AG04449 (cell line): ENCODE data around the gene MT4.
"Not testable (repeated sequence)": the region's sequence is repeated elsewhere in the genome, so short reads cannot be mapped to it uniquely, and the experiment has no call there.

Experiments used
- CTCF ChIA-PET: fragments of 350-600 bp; formaldehyde crosslinking; extraction: SDS; loops from one replicate; lab custom pipeline; 2021; ENCODE audit warnings: antibody characterized with exemption; lab: Yijun Ruan, JAX
- POLR2A ChIA-PET: fragments of 400-600, 350-600 bp; formaldehyde crosslinking; extraction: SDS; loops from one replicate; lab custom pipeline; 2020; ENCODE audit warnings: antibody characterized with exemption, inconsistent platforms; lab: Yijun Ruan, JAX
- DNase-seq: peaks from one replicate; pipeline ENCODE4 v3.0.0-alpha.2; 2010; ENCODE audit warnings: low read depth, low spot score
- H3K4me3 ChIP-seq: 2 replicates; pipeline ENCODE4 v1.5.1; 2011; ENCODE audit warnings: low read depth, mild to moderate bottlenecking, control low read depth, low read length
- CTCF ChIP-seq: IDR thresholded peaks from one replicate; pipeline ENCODE4 v1.5.1; 2011; ENCODE audit warnings: mild to moderate bottlenecking, moderate library complexity, low read length, control low read depth, inconsistent platforms; ENCODE audit not compliant: insufficient read depth; ENCODE audit errors: missing control alignments

The MT4 gene

GRCh38 chr16:56569971-56570370 is 5.1 kb downstream of the MT4 start:
- DNase-seq = no peak
- ChIA-PET POLR2A (no interaction called here), CTCF (interaction anchor here (1.6 to 1.9 kb wide), 3 partner anchors 31 to 132 kb away, joined by 4 to 5 read pairs (median 4); no protein-coding TSS in a partner anchor)
- no peak overlapping the region for H3K4me3 ChIP-seq
- TF ChIP-seq CTCF = no peak

- no peak for TF ChIP-seq CTCF
- no peak overlapping the region for H3K4me3 ChIP-seq
- POLR2A ChIA-PET = no interaction called here
- DNase-seq = no peak
- CTCF ChIA-PET = interaction anchor here (0.9 to 3.3 kb wide), 2 partner anchors 29 to 130 kb away, joined by 3 to 15 read pairs; no protein-coding TSS in a partner anchor
Measured at GRCh38 chr16:56571525-56571924, 6.7 kb downstream of the MT4 start.

- no peak overlapping the region for H3K4me3 ChIP-seq
- ChIA-PET POLR2A (no interaction called here), CTCF (interaction anchor here (1.0 to 3.4 kb wide), 3 partner anchors 12 to 127 kb away, joined by 3 to 23 read pairs (median 15); no protein-coding TSS in a partner anchor)
- TF ChIP-seq CTCF = no peak
- no peak for DNase-seq
Measured at GRCh38 chr16:56574625-56575024, 9.8 kb downstream of the MT4 start.

GRCh38 chr16:56576585-56577299 is 11.9 kb downstream of the MT4 start:
- TF ChIP-seq CTCF = peak; percentile 76
- no peak overlapping the region for H3K4me3 ChIP-seq
- DNase-seq = no peak
- POLR2A ChIA-PET = no interaction called here
- CTCF ChIA-PET = interaction anchor here (0.6 to 3.6 kb wide), 23 partner anchors 10 to 216 kb away, joined by 3 to 60 read pairs (median 4); partner anchors contain the start of genes MT3 and MT4

- DNase-seq = no peak
- H3K4me3 ChIP-seq = no peak overlapping the region
- POLR2A ChIA-PET = no interaction called here
- TF ChIP-seq CTCF = no peak
- CTCF ChIA-PET = interaction anchor here (0.6 to 3.6 kb wide), 22 partner anchors 9 to 216 kb away, joined by 3 to 60 read pairs (median 4); partner anchors contain the start of genes MT3 and MT4
Measured at GRCh38 chr16:56577300-56577625, 12.4 kb downstream of the MT4 start.

- H3K4me3 ChIP-seq = no peak overlapping the region
- no peak for DNase-seq
- TF ChIP-seq CTCF = no peak
- ChIA-PET CTCF (interaction anchor here (4.8 to 5.1 kb wide), 2 partner anchors 21 to 121 kb away, joined by 22 to 27 read pairs; no protein-coding TSS in a partner anchor), POLR2A (no interaction called here)
Measured at GRCh38 chr16:56580391-56581048, 15.6 kb downstream of the MT4 start.

- POLR2A ChIA-PET = interaction anchor here (1.2 kb wide), 1 partner anchor 43 kb away, joined by 5 read pairs; the partner anchor contains the start of gene MT1E
- CTCF ChIA-PET = interaction anchor here (1.0 to 5.1 kb wide), 5 partner anchors 9 to 119 kb away, joined by 3 to 27 read pairs (median 3); no protein-coding TSS in a partner anchor
- DNase-seq, H3K4me3 ChIP-seq: not testable (repeated sequence)
Measured at GRCh38 chr16:56582911-56583310, 18.0 kb downstream of the MT4 start.
